HFFc6 (cell line): Measurements from ENCODE around the gene FGF7. TPM values are rescaled to one million over a fixed set of nuclear protein-coding genes. Genes with fewer than 3 reads are reported as not detected.
A peak's percentile ranks its signal among the peaks of the same experiment; 100 is the strongest.
"Not testable (repeated sequence)": the region's sequence is repeated elsewhere in the genome, so short reads cannot be mapped to it uniquely, and the experiment has no call there.

Source experiments
- DNase-seq: peaks from one replicate; pipeline ENCODE4 v3.0.0-alpha.2; 2018
- H3K27ac Mint-ChIP-seq: 2 replicates; pipeline ENCODE4 v1.8.0; 2020; ENCODE audit warnings: mild to moderate bottlenecking, mixed read lengths
- H3K27me3 Mint-ChIP-seq: 2 replicates; pipeline ENCODE4 v1.8.0; 2021; ENCODE audit warnings: mild to moderate bottlenecking, moderate library complexity, mixed read lengths; ENCODE audit not compliant: insufficient read depth
- H3K36me3 Mint-ChIP-seq: 2 replicates; pipeline ENCODE4 v1.8.0; 2021; ENCODE audit warnings: low read depth, mixed read lengths
- H3K4me1 Mint-ChIP-seq: 2 replicates; pipeline ENCODE4 v1.8.0; 2020; ENCODE audit warnings: low read depth, mixed read lengths
- H3K4me3 Mint-ChIP-seq: 2 replicates; pipeline ENCODE4 v1.8.0; 2020; ENCODE audit warnings: mild to moderate bottlenecking, moderate library complexity, mixed read lengths
- H3K9me3 Mint-ChIP-seq: 2 replicates; pipeline ENCODE4 v1.8.0; 2020; ENCODE audit warnings: mild to moderate bottlenecking, mixed read lengths
- total RNA-seq, 6 experiments: library from RNA; stranded (reverse); fragmentation: NEBNext Ultra II Directional; extraction: Animal tissue kit (Norgen Biotek cat#: 25700); gene quantifications; 2 replicates in 1 of 6; 3 replicates in 5 of 6; pipeline ENCODE4 v1.2.3, GENCODE V29; 2021
- TF ChIP-seq, protein P1 (sequence below): fragments of 200-600 bp; sonication (generic); IDR thresholded peaks from 2 replicates; pipeline ENCODE4 v1.5.0; 2021; ENCODE audit warnings: antibody characterized with exemption, mild to moderate bottlenecking

The FGF7 gene
- total RNA-seq, 6 experiments from 2014 or later = 12.1 to 59.8 (median 52.2) TPM

DNA sequence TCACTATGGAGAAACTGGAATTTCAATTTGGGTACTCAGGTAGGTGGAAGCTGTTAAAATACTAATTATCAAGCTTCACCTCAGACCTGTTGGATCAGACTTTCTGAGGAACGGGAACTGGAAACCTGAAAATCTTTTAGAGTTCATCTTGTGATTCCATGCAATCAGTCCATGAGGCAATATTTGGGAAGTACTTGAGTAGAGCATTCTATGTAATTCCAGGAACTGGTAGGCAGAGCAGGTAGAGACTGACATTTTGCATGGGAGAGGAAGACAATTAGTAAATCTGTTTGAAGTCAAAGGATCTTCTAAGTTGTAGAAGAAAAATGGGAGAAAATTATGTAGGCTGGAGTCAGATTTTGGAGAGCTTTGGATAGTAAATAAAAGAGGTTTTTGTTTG, 43.1 kb downstream of the FGF7 start:
- DNase-seq = no peak
- Mint-ChIP-seq H3K27ac (peak overlapping the region; percentile 55), H3K4me3 (peak overlapping the region; percentile 75; the same call in 1 of the 2 replicates), H3K27me3 (no peaks in the 10 kb centered on the region), H3K9me3 (no peaks in the 10 kb centered on the region), H3K36me3 (peaks cover 17% of the 10 kb centered on the region), H3K4me1 (peaks cover 73% of the 10 kb centered on the region)
- TF ChIP-seq, protein P1, sequence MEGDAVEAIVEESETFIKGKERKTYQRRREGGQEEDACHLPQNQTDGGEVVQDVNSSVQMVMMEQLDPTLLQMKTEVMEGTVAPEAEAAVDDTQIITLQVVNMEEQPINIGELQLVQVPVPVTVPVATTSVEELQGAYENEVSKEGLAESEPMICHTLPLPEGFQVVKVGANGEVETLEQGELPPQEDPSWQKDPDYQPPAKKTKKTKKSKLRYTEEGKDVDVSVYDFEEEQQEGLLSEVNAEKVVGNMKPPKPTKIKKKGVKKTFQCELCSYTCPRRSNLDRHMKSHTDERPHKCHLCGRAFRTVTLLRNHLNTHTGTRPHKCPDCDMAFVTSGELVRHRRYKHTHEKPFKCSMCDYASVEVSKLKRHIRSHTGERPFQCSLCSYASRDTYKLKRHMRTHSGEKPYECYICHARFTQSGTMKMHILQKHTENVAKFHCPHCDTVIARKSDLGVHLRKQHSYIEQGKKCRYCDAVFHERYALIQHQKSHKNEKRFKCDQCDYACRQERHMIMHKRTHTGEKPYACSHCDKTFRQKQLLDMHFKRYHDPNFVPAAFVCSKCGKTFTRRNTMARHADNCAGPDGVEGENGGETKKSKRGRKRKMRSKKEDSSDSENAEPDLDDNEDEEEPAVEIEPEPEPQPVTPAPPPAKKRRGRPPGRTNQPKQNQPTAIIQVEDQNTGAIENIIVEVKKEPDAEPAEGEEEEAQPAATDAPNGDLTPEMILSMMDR = no peak

DNA sequence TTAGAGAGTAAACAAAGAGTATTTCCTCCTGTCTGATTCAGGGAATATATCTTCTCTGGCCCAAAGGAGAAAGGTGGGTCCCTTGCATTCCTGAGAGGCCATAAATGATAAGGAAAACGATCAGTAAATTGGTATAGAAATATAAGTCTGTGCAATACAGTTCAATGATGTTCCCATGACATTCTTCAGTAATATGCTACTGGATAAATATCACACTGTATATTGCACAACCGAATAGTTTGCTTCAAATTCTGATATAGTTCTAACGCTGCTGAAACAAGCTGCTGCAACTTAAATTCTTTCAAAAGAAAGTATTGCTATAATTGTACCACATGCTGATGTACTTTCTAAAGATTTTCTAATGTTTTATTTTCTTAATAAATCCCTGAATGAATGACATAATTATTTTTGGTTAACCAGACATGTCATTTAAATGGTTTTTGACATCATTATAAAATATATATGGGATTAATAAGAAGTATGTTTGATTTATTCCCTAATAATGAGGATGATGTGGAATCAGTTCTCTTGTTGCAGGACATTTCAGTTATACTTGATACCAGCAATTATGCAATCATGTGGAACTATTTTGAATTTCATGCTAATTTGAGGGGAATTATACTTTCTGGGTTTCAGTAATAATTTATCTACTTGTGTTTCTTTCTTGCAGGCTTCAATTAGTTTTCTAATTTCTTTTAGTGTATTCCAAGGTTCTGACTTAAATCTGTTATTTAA, 44.9 kb downstream of the FGF7 start:
- DNase-seq = no peak
- H3K4me1 Mint-ChIP-seq = peaks cover 74% of the 10 kb centered on the region
- H3K9me3 Mint-ChIP-seq = no peaks in the 10 kb centered on the region
- peak overlapping the region; percentile 74 for H3K27ac Mint-ChIP-seq
- no peaks in the 10 kb centered on the region for H3K27me3 Mint-ChIP-seq
- H3K36me3 Mint-ChIP-seq = peaks cover 29% of the 10 kb centered on the region
- H3K4me3 Mint-ChIP-seq = peak overlapping the region; percentile 84
- TF ChIP-seq, protein P1 = no peak

DNA sequence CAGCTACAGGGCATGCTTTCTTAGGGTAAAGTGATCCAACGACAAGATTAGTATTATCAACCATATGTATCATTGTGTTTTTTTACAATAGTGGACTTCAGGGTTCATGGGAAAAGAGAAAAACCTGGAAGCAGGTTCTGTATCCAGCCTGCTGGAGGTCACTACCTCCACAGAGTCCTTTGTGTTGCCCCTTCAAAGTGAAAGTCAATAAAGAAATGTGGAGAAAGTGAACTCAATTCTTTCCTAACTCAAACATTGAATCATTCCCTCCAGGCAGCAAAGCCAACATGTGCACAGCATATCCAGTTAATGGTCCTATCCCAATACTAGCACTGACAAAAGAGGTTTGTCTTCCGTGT, 45.4 kb downstream of the FGF7 start:
- no peaks in the 10 kb centered on the region for H3K27me3 Mint-ChIP-seq
- DNase-seq = peak; percentile 35
- H3K27ac Mint-ChIP-seq = peak overlapping the region; percentile 74
- H3K9me3 Mint-ChIP-seq = no peaks in the 10 kb centered on the region
- H3K4me1 Mint-ChIP-seq = peaks cover 79% of the 10 kb centered on the region
- H3K4me3 Mint-ChIP-seq = peak overlapping the region; percentile 84
- peaks cover 28% of the 10 kb centered on the region for H3K36me3 Mint-ChIP-seq
- TF ChIP-seq, protein P1 = no peak

DNA sequence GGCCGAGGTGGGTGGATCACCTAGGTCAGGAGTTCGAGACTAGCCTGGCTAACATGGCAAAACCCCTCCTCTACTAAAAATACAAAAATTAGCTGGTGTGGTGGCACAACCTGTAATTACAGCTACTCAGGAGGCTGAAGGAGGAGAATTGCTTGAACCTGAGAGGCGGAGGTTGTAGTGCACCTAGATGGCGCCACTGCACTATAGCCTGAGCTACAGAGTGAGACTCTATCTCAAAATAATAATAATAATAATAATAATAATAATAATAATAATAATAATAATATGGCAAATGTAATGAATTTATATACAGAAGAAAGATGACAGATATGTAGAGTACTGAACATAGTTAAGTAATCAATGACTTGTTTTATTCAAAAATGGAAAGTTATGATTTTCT, 48.2 kb downstream of the FGF7 start:
- not testable (repeated sequence) for DNase-seq, H3K27me3 Mint-ChIP-seq, H3K27ac Mint-ChIP-seq, H3K9me3 Mint-ChIP-seq, H3K4me3 Mint-ChIP-seq
- peaks cover 61% of the 10 kb centered on the region for H3K4me1 Mint-ChIP-seq
- H3K36me3 Mint-ChIP-seq = peaks cover 37% of the 10 kb centered on the region
- TF ChIP-seq, protein P1 = peak; percentile 64; the same call in 1 of the 2 replicates

DNA sequence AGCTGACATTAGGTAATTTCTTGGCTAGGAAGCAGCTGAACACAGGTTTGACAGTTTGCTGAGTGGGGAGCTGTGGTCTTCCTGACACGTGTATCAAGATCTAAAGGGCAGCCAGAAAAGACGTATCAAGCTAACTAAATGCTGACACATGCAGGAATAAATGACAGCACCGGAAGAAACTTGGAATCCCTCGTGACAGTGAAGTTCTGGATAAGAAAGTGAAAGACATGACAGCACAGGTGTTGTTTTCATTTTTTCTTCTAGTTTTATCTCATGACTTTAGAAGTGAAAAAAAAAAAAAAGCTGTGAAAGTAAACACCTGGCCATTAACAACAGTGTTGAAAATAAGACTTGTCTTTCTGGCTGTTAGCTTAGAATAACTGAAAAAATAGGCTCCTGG, 48.7 kb downstream of the FGF7 start:
- no peak overlapping the region for H3K27ac Mint-ChIP-seq
- peaks cover 4% of the 10 kb centered on the region; the same call in 1 of the 2 replicates for H3K9me3 Mint-ChIP-seq
- peaks cover 56% of the 10 kb centered on the region for H3K4me1 Mint-ChIP-seq
- H3K36me3 Mint-ChIP-seq = peaks cover 37% of the 10 kb centered on the region
- DNase-seq = no peak
- TF ChIP-seq, protein P1 = no peak
- no peaks in the 10 kb centered on the region for H3K27me3 Mint-ChIP-seq
- H3K4me3 Mint-ChIP-seq = no peak overlapping the region
